Ecto neural progenitor cell (in vitro differentiated cells): ENCODE results near the gene IPP.
"Not testable (repeated sequence)": the region's sequence is repeated elsewhere in the genome, so short reads cannot be mapped to it uniquely, and the experiment has no call there.

Experiments used
- DNase-seq: peaks from one replicate; pipeline ENCODE4 v3.0.0-alpha.2; 2018; ENCODE audit warnings: low spot score

IPP gene

DNA sequence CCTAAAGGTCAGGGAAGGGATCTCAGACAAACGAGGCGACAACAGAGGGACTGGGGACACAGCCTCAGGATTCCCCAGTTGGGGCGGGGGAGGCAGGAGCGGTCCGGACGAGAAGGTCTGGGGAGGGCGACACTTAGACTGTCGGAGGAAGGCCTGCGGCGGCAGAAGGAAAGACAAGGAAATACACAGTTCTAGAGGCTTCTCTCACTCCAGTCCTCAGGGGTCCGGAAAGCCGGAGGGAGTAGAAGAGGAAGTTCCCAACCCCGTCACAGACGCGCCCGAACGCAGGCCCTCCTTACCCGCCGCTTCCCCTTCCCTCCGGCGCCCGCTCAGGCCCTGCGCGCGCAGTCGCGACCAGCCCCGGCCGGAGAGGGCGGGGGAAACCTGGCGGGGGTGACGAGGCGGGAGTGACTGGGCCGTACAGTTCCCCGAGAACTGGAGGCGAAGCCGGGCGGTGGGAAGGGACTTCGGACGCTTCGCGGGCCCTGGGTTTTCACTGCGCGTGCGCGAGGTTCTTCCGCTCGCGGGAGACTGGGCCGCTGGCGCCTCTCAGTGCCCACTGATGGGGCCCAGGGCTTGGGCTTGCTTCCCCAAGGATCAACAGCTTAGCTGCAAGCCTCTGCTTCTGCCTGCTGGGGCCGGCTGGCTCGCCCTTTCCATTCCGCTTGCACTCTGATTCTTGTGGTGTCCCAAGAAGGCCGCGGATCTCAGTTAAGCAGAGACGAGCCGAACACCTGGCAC lies at the start of gene IPP:
Gene IPP (minus strand): TSS at position 356 of the 741 bp plus-strand sequence. CDS start 4,242 bp downstream, outside the sequence.
- peak; percentile 98 for DNase-seq

DNA sequence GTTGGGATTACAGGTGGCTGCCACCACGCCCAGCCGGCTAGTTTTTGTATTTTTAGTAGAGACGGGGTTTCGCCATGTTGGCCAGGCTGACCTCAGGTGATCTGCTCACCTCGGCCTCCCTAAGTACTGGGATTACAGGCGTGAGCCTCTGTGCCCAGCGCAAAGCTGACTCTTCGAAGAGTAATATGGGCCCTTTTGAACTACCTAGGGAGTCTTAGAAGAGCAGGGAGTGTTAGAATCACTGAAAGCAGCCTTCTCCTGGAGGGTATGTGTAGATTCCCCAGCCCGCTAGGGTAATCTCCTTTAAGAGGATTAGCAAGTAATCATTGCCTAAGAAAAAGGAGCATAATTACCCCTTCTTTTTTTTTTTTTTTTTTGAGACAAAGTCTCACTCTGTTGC lies 46.5 kb upstream of the IPP start:
- peak; percentile 60 for DNase-seq

DNA sequence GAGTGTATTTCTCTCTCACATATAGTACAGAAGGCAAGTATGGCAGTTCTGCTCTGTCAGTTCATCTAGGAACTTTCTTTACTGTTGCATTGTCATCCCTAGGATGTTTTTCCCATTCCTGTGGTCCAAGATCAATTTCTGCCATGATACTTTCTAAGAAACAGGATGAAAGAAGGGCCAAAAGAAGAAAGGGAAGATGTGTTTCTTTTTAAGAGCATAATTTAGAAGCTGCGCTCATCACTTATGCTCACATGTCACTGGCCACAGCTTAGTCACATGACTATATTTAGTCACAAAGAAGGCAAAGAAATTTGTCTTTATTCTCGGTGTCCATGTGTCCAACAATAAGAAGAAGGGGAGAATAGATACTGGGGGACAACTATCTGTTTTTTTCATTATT lies 45.9 kb upstream of the IPP start:
- DNase-seq, result no peak

DNA sequence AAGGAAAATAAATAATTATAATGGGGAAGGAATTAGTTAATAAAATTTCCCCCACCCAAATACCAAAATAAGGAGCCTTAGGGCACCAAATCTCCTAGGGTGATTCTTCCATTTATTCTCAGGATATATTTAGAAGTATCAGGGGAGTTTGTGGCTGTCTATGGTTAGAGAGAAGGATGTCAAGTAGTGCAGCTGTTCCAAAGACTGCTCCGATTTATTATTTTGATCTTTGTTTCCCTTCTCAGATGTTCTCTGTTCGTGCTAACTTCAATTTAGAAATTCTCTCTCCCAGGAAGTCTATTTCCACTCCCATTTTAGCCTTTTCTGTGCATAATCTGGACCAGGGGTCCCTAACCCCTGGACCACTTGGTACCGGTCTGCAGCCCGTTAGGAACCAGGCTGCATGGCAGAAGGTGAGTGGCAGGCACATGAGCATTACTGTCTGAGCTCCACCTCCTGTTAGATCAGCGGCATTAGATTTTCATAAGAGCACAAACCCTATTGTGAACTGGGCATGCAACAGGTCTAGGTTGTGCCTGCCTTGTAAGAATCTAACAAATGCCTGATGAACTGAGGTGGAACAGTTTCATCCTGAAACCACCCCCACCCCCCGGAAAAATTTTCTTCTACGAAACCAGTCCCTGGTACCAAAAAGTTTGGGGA lies 43.6 kb upstream of the IPP start:
- no peak for DNase-seq

DNA sequence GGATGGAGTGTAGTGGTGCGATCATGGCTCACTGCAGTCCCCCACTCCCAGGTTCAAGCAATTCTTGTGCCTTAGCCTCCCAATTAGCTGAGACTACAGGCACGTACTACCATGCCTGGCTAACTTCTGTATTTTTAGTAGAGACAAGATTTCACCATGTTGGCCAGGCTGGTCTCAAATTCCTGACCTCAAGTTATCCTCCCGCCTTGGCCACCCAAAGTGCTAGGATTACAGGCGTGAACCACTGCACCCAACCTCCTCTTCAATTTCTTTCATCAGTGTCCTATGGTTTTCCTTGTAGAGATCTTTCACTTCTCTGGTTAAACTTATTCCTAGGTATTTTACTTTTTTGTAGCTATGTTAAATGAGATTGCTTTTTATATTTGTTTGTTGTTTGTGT lies 42.3 kb upstream of the IPP start:
- DNase-seq, result no peak

DNA sequence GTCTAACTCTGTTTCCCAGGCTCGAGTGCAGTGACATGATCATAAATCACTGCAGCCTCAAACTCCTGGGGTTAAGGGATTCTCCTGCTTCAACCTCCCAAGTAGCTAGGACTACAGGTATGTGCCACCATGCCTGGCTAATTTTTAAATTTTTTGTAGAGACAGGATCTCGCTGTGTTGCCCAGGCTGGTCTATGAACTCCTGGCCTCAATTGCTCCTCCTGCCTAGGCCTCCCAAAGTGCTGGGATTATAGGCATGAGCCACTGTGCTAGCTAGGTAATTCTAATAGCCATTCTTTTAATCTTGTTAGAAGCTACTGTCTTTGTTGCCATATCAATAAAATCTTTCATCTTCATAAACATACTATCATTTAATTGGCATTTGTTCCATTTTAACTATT lies 39.1 kb upstream of the IPP start:
- no peak for DNase-seq

DNA sequence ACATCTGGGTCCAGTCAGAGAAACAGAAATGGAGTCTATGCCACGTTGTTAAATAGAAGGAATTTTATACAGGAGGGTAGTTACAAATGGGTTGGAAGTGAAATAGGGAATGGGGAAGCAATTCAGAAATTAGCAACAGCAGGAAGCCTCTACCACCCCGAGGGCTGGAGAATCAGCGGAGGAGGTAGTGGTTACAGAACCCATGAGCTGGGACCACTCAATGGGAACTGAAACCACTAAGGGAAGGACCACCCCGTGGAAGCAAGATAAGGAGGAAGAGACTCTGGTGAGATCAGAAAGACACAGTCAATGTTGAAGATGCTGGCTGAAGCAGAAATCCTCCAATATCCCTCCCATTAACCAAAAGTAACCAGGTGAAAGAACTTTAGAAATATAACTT lies 37.5 kb upstream of the IPP start:
- no peak for DNase-seq

DNA sequence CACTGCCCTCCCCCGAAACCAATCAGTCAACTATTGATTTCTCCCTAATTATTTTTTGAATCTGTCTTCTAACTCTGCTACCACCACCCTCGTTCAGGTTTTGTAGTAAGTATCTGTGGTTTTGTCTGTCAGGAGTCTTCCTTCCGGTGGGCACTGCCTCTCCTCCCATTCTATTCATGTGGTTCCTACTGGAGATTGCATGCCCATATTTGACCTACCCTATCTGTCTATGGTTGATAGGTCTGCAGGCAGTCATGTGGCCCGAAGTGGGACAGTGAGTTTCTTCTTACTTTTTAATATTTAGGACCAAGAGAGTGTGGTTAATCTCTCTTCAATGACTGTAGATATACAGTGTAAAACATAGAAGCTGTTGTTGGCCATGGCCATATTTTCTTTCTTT lies 35.1 kb upstream of the IPP start:
- no peak for DNase-seq

DNA sequence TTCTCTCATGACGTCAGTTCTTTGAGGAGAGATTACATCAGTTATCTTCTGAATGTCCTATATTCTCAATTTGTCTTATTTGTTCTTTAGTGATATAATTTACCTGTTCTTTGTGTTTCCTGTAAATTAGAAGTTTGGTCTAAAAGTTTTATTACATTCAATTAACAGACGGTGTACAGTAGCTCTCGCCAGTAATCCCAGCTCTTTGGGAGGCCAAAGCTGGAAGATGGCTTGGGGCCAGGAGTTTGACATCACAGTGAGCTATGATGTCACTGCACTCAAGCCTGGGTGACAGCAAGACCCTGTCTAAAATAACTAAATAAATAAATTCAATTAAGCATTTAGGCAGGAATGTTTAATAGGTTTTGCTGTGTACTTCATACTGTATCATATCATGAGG lies 25.3 kb upstream of the IPP start:
- DNase-seq, result no peak

DNA sequence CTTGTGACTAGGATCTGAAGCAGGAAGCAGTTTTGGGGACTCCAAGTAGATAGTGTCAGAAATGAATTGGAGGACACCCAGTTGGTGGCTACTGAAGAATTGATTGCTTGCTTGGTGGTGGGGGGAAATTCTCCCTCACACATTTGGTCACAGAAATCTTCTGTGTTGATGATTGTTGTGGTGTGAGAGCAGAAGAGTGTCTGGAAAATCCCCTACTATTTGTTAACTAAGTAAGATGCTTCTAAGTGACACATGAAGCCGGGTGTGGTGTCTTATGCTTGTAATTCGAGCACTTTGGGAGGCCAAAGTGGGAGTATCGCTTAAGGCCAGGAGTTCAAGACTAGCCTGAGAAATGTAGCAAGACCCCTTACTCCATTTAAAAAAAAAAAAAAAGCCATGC lies 22.5 kb upstream of the IPP start:
- DNase-seq, result no peak

DNA sequence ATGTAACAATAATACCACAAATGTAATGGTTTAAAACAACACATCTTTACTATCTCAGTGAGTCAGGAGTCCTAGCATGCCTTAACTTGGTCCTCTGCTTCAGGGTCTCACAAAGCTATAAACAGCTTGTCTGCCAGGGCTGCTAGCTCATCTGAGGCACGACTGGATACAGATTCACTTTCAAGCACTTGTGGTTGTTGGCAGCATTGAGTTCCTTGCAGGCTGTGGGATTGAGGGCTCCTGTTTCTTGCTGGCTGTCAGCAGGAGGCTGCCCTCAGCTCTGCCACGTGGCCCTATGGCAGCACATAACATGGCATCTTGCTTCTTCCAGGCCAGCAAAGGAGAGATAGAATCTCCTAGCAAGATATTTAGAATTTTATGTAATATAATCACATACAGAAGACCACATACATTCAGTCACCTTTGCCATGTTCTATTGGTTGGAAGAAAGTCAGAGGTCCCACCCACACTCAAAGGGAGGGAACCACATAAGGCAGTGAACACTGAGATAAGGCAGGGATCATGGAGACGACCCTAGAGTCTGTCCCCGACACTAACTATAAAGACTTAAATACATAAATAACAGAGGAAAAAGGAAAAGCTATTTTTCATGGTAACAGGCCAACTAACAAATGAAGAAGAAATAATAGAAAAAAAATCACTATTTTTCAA lies 18.9 kb upstream of the IPP start:
- DNase-seq, result no peak

DNA sequence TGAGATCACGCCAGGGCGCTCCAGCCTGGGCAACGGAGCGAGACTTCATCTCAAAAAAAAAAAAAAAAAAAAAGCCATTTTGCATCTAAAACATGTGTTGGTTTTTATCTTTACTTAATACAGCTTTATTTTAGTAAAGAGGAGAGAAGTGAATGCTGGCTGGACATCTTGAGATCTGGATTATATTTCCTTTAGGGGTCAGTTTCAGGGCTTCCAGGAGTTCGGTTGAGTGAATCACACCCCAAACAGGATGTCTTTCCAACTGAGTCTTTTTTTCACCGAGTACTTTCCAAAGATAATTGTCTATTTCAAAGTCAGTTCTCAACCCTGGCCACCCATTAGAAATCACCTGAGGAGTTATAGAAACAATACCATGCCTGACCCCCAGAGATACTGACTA lies 16.6 kb upstream of the IPP start:
- no peak for DNase-seq

DNA sequence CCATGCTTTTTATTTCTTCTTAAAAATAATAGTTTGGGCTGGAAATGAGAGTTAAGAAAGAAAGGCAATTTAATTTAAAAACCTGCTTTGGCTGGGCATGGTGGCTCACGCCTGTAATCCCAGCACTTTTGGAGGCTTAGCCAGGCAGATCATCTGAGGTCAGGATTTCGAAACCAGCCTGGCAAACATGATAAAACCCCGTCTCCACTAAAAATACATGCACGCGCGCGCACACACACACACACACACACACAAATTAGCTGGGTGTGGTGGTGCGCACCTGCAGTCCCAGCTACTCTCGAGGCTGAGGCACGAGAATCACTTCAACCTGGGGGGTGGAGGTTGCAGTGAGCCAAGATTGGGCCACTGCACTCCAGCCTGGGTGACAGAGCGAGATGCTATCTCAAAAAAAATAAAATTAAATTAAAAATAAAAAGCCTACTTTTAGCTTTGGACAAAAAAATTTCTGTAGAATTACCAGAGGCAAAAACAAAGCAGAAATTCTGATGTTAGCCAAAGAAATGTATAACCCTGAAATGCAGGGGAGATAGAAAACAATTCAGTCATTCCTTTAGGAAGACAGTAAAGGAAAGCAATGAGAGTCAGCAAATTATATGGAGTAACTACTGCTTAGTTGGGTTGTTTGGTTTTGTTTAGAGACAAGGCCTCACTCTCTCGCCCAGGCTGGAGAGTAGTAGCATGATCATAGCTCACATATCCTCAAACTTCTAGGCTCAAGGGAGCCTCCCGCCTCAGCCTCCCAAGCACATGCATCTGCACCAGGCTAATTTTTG lies 15.7 kb upstream of the IPP start:
- DNase-seq, result no peak

DNA sequence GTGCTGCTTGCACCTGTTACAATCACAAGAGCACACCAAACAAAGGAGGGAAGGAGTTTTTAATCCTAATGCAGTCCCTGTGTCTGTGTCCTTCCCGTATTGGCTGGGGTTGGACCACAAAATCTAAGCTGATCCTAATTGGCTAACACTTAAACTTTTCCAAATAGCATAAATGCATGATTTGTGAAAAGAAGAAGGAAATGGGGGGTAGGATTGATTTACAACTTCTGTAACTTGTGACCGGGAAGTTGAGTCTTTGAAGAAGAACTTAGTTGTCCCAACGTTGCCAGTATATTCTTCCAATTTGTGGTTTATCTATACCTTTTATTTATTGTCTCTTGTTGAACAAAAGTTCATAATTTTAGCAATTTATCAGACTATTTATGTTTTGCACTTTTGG lies 11.8 kb upstream of the IPP start:
- DNase-seq, result no peak

DNA sequence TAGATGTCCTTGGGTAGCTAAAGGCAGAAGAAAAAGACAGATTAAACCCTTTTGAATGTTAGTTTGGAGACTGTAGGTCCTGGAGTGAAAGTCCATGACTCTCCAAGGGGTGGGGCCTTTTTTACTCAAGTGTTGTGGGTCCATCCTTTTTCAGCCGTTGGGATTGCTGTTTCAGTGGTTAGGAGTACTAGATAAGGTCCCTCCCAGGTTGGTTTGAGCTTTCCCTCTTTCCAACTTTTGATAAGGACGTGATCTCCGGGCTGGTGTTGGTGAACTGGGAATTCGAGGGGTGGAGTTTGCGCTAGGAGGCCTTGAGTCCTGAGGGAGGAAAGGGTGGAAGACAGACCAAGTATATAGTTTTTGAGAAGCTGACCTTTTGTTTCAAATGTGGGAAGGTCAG lies 5.2 kb upstream of the IPP start:
- DNase-seq, result no peak

DNA sequence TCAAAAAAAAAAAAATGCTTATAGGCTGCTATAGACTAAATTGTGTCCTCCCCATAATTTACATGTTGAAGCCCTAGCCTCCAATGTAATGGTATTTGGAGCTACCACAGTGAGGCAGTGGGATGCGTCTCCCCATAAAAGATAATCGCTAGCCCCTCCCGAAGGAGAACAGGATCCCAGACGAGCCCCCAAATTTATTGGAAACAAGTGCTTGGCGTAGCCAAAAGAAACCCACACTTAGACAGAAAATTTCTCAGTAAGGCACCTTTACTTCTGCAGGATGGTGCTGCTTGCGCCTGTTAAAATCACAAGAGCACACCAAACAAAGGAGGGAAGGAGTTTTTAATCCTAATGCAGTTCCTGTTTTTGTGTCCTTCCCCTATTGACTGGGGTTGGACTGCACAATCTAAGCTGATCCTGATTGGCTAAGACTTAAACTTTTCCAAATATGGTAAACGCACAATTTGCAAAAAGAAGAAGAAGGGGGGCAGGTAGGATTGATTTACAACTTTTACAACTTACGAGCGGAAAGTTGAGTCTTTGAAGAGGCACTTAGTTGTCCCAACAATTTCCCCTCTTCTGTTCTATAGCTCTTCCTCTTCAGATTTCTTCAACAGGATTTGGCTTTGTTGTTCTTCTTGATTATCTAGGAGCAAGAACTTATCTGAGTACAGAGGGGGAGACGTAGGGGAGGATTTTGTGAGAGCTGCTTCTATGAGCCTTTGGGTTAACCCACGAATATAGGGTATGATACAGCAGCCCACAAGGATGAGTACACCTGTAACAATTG lies 3.0 kb upstream of the IPP start:
- no peak for DNase-seq

DNA sequence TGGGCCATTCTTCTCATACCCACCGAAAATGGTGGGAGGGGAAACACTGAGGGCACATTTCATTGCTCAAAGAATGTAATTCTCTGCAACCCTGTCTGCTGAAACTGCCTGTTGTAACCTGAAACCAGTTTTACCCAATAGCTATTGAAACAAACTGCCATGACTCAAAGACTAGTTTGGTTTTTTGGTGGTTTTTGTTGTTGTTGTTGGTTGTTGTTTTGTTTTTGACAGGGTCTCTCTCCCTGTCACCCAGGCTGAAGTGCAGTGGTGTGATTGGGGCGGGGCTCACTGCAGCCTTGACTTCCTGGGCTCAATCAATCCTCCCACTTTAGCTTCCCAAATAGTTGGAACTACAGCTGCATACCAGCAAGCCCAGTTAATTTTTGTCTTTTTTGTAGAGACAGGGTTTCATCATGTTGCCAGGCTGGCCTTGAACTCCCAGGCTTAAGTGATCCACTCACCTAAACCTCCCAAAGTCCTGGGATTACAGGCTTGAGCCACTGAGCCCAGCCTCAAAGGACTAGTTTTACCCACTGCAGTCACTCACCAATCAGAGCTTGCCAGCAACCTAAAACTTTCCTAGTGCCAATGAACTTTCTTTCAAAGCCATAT lies 2.1 kb upstream of the IPP start:
- DNase-seq, result no peak

DNA sequence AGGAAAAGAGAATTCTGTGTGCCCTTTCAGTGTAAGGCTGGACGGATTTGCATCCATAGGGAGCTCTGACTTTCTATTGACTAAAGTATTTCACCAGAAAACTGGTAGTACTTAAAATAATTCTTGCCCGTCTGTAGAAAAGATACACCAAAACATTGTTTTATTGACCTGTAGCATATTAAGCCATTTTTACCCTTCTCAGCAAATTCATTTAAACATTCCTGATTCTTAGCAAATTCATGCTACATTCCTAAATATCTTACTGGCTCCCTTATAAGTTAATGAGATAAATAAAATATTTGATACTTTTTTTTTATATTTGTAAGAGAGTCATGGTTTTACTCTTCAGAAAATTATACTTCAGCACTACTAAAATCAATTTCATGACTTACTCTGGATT lies 1.6 kb upstream of the IPP start:
- no peak for DNase-seq

DNA sequence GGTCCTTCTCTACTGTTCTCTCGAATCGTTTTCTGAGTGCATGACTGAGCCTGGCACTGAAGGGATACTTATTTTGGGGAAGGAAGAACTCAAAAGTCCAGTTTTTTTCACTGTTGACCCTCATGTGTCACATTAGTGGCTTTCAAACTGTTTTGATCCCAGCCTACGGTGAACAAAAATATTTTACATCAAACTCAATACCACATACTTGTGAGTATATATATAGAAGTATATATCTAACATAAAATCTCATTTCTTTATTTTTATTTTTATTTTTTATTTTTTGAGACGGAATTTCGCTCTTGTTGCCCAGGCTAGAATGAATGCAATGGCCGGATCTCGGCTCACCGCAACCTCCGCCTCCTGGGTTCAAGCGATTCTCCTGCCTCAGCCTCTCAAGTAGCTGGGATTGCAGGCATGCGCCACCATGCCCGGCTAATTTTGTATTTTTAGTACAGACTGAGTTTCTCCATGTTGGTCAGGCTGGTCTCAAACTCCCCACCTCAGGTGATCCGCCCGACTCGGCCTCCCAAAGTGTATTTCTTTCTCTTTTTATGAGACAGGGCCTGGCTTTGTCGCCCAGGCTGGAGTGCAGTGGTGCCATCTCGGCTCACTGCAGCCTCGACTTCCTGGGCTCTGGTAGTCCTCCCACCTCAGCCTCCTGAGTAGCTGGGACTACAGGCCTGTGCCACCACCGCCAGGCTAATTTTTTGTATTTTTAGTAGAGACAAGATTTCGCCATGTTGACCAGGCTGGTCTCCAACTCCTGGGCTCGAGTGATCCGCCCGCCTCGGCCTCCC lies 786 bp upstream of the IPP start:
- not testable (repeated sequence) for DNase-seq

DNA sequence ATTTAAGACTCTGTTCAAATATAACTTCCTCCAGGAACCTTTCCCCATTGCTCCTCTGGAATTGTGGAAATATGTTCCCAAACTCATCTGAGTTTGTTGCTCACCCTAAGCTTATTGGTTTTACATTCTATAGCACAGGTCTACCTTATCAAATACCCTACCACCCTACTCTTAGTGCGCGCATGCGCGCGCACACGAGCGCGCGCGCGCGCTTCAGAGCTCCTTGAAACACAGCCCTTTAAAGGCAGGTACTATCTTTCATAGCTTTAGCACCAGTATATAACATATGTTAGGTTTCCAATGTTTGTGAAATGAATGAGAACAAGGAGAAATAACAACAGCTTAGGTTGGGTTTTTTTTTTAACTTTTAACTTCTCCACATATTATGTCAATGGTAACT lies 3.5 kb downstream of the IPP start:
- DNase-seq, result no peak
